Activated gamma-delta T cell treated with anti-CD3 and anti-CD28 coated beads, Interleukin-2, amount 50 U/mL, for 16 hours (primary cell): ENCODE data around the gene TMSB10.
"Not testable (repeated sequence)": the region's sequence is repeated elsewhere in the genome, so short reads cannot be mapped to it uniquely, and the experiment has no call there.

Experiments used
- DNase-seq: peaks from one replicate; pipeline ENCODE4 v3.0.0-alpha.2; 2020; ENCODE audit warnings: low read depth

The TMSB10 gene

GRCh38 chr2:84940088-84940470, 34.6 kb downstream of the TMSB10 start:
- no peak for DNase-seq

- DNase-seq = no peak
Measured at GRCh38 chr2:84940831-84941412, 35.5 kb downstream of the TMSB10 start.

GRCh38 chr2:84942166-84942565, 36.7 kb downstream of the TMSB10 start:
- DNase-seq = no peak

- DNase-seq = no peak
Measured at GRCh38 chr2:84942964-84943421, 37.5 kb downstream of the TMSB10 start.

GRCh38 chr2:84944295-84944909, 38.9 kb downstream of the TMSB10 start:
- DNase-seq = no peak

- not testable (repeated sequence) for DNase-seq
Measured at GRCh38 chr2:84945838-84946203, 40.4 kb downstream of the TMSB10 start.

- peak; percentile 52 for DNase-seq
Measured at GRCh38 chr2:84946204-84947009, 41.0 kb downstream of the TMSB10 start.

GRCh38 chr2:84947010-84947593, 41.6 kb downstream of the TMSB10 start:
- DNase-seq = no peak

- no peak for DNase-seq
Measured at GRCh38 chr2:84953535-84953934, 48.1 kb downstream of the TMSB10 start.

GRCh38 chr2:84954329-84954728, 48.9 kb downstream of the TMSB10 start:
- no peak for DNase-seq
